ENCODE measurements around the gene RAPGEF2. TPM values are rescaled to one million over a fixed set of nuclear protein-coding genes. Genes with fewer than 3 reads are reported as not detected.

The RAPGEF2 gene
- polyA plus RNA-seq, 1 experiment: 19.6 TPM

GRCh38 chr4:159287767-159288166 lies 184.9 kb downstream of the RAPGEF2 start:
- H3K36me3 ChIP-seq (ENCODE audit: control insufficient read depth, insufficient read depth, low read length): no peaks in the 10 kb centered on the region
- no peak for DNase-seq (ENCODE audit: low read depth)
- POLR2A ChIA-PET: no interaction called here
- H3K4me3 ChIP-seq (ENCODE audit: low read depth, low read length): no peak overlapping the region
- TF ChIP-seq, protein P1, sequence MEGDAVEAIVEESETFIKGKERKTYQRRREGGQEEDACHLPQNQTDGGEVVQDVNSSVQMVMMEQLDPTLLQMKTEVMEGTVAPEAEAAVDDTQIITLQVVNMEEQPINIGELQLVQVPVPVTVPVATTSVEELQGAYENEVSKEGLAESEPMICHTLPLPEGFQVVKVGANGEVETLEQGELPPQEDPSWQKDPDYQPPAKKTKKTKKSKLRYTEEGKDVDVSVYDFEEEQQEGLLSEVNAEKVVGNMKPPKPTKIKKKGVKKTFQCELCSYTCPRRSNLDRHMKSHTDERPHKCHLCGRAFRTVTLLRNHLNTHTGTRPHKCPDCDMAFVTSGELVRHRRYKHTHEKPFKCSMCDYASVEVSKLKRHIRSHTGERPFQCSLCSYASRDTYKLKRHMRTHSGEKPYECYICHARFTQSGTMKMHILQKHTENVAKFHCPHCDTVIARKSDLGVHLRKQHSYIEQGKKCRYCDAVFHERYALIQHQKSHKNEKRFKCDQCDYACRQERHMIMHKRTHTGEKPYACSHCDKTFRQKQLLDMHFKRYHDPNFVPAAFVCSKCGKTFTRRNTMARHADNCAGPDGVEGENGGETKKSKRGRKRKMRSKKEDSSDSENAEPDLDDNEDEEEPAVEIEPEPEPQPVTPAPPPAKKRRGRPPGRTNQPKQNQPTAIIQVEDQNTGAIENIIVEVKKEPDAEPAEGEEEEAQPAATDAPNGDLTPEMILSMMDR (IDR thresholded peaks at IDR 0.05; ENCODE audit: insufficient read depth, low read depth, low read length): no peak
- H3K27me3 ChIP-seq (ENCODE audit: control insufficient read depth, insufficient read depth, low read length): no peaks in the 10 kb centered on the region
- CTCF ChIA-PET: no interaction called here

- no peak for DNase-seq (ENCODE audit: low read depth)
- POLR2A ChIA-PET: no interaction called here
- H3K36me3 ChIP-seq (ENCODE audit: control insufficient read depth, insufficient read depth, low read length): no peaks in the 10 kb centered on the region
- CTCF ChIA-PET: no interaction called here
- no peaks in the 10 kb centered on the region for H3K27me3 ChIP-seq (ENCODE audit: control insufficient read depth, insufficient read depth, low read length)
- no peak overlapping the region for H3K4me3 ChIP-seq (ENCODE audit: low read depth, low read length)
- TF ChIP-seq, protein P1 (IDR thresholded peaks at IDR 0.05; ENCODE audit: insufficient read depth, low read depth, low read length): no peak
These were observed 186.8 kb downstream of the RAPGEF2 start for GRCh38 chr4:159289682-159290081.

DNA sequence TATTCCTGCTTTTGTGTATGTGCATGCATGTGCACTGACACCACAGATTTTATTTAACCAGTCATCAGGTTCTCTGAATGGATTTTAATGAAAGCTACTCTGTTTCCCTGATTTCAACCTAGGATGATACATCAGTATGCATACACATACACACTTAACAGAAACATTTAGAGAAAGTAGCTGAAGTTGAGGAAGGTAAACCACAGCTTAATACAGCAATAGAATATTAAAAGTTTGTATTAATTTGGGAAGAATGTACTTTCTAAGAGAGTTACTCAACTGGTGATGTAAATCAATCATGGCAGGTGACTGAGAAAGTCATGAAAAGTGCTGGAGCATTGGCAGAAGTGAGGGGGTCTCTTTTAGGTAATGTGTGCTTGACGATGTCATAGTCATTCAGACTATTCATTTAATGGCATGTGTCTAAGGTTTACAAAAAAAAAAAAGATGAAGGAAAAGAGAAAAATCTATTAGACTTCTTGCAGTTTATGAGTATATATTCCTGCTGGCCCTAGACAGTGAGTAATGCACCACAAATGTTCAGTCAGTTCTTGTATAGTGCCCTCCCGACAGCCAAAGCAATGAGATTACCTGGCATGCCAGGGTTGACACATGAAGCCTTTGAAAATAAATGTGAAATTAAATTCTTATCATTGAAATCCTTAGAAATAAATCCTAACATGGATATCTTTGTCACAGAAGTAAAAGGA lies 187.6 kb downstream of the RAPGEF2 start:
- no peaks in the 10 kb centered on the region for H3K27me3 ChIP-seq (ENCODE audit: control insufficient read depth, insufficient read depth, low read length)
- ChIA-PET POLR2A (no interaction called here), CTCF (no interaction called here)
- H3K36me3 ChIP-seq (ENCODE audit: control insufficient read depth, insufficient read depth, low read length): no peaks in the 10 kb centered on the region
- no peak for DNase-seq (ENCODE audit: low read depth)
- H3K4me3 ChIP-seq (ENCODE audit: low read depth, low read length): no peak overlapping the region
- TF ChIP-seq, protein P1 (IDR thresholded peaks at IDR 0.05; ENCODE audit: insufficient read depth, low read depth, low read length): no peak

- DNase-seq (ENCODE audit: low read depth): no peak
- Histone ChIP-seq H3K36me3 (ENCODE audit: control insufficient read depth, insufficient read depth, low read length) (no peaks in the 10 kb centered on the region), H3K27me3 (ENCODE audit: control insufficient read depth, insufficient read depth, low read length) (no peaks in the 10 kb centered on the region), H3K4me3 (ENCODE audit: low read depth, low read length) (no peak overlapping the region)
- TF ChIP-seq, protein P1 (IDR thresholded peaks at IDR 0.05; ENCODE audit: insufficient read depth, low read depth, low read length): no peak
- CTCF ChIA-PET: interaction anchor here (1.1 kb wide), 1 partner anchor 80 kb away, joined by 3 read pairs; no protein-coding TSS in a partner anchor
- POLR2A ChIA-PET: no interaction called here
These were observed 188.3 kb downstream of the RAPGEF2 start for GRCh38 chr4:159291176-159291575.

DNA sequence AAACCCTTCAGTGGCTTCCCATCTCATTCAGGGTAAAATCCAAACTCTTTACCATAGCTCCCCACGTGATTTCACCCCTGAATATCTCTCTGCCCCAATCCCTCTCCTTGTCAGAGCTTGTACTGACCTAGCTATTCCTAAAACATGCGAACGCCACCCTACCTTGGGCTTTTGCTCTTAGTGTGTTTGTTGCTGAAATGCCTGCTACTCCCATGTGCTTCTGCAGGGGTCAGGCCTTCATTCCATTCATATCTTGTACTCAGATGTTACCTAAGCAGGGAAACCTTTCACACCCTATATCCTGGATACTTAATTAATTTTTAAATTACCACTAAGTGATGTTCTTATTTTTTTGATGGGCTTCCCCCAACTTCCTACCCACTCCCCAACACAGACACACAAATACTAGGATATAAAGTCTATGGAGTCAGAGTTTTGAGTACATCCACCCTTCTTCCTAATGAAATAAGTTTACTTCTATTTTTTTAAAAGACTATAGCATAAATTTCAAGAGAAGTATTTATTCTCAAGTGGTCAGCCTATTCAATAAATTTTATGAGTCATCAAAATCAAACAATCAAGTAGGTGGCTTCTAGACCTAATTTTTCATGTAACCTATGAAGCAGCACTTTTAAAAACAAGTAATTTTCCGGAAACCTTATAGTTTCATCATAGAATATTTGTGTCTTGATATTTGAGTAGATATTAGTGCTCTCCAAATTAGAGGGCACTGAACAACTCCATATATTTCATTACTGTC lies 189.4 kb downstream of the RAPGEF2 start:
- ChIA-PET CTCF (interaction anchor here (1.1 kb wide), 1 partner anchor 81 kb away, joined by 3 read pairs; no protein-coding TSS in a partner anchor), POLR2A (no interaction called here)
- Histone ChIP-seq H3K4me3 (ENCODE audit: low read depth, low read length) (no peak overlapping the region), H3K27me3 (ENCODE audit: control insufficient read depth, insufficient read depth, low read length) (no peaks in the 10 kb centered on the region), H3K36me3 (ENCODE audit: control insufficient read depth, insufficient read depth, low read length) (no peaks in the 10 kb centered on the region)
- TF ChIP-seq, protein P1 (IDR thresholded peaks at IDR 0.05; ENCODE audit: insufficient read depth, low read depth, low read length): no peak
- DNase-seq (ENCODE audit: low read depth): no peak
